HT-29 (cell line): ENCODE measurements around the gene ARHGEF37. TPM values are rescaled to one million over a fixed set of nuclear protein-coding genes. Genes with fewer than 3 reads are reported as not detected.

ENCODE experiments used
- DNase-seq: peaks from one replicate; pipeline ENCODE4 v3.0.0-alpha.2; 2015; ENCODE audit warnings: low spot score
- small RNA-seq: library from RNA; depleted of rRNA; stranded (forward); fragments of <200 nt; gene quantifications from one replicate; pipeline ENCODE3, GENCODE V24; 2014
- total RNA-seq: library from RNA; depleted of rRNA; stranded (reverse); fragments of >200 nt; shearing (Covaris generic); gene quantifications from 2 replicates; pipeline ENCODE4 v1.2.3, GENCODE V29; 2014; rRNA removed

The ARHGEF37 gene
- total RNA-seq, 1 experiment from 2014 or later, result 0.15 TPM

DNA sequence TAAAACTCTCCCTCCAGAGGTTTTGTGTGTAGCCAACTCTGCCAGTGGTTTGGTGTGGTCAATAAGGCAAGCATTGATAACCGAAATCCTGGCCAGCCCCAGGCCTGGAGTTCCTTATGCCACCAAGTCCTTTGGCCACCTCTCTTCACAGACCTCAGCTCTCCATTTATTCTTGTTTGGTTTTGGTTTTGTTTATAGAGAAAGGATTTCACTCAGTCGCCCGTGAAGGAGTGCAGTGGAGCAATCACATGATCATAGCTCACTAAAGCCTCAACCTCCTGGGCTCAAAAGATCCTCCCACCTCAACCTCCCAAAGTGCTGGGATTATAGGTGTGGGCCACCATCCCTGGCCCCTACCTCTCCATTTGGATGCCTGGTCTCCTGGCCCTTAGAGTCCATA, 93.4 kb downstream of the ARHGEF37 start:
- DNase-seq, result no peak

DNA sequence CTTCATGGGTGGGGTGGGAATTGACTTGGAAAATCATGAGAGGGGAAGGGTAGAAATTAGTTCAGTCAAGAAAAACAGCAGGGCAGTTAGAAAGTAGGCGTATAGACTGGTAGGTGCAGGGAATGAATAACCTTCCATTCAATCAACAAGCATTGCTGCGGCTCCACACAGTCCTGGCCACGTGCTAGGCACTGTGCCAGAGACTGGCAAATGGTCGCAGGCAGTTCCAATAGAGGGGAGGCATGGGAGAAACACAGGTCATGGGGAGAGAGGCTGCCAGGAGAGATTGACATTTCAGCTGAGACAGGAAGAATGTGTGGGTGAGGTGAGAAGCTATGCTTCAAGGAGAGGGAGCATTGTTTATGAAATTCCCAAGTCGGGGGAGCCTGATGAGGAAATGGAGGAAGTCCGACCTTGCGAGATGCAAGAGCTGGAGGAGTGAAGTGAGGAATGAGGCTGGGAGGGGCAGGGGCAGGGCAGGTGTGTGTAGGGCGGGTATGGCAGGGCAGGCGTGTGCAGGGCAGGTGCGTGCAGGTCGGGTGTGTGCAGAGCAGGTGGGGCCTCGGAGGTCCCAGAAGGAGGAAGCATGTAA, 94.4 kb downstream of the ARHGEF37 start:
- peak; percentile 66 for DNase-seq

DNA sequence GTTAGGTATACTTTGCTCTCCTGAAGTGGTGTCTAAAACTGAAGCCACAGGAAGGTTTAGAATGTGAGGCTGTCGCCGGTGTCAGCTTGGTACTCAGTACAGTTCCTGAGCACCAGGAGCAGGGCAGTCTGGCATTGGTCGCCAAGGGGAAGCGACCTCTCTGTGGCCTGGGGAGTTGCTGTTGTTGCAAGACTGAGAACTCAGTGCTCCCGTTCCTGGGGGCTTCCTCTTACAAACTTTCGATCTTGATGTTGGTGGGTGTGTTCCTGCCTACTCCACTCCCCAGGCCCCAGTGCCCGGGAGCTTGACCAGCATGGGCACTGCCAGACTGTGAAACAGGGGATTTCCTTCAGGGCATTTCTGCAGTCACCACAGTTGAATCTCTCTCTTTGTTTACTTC, 96.4 kb downstream of the ARHGEF37 start:
- DNase-seq, result no peak

DNA sequence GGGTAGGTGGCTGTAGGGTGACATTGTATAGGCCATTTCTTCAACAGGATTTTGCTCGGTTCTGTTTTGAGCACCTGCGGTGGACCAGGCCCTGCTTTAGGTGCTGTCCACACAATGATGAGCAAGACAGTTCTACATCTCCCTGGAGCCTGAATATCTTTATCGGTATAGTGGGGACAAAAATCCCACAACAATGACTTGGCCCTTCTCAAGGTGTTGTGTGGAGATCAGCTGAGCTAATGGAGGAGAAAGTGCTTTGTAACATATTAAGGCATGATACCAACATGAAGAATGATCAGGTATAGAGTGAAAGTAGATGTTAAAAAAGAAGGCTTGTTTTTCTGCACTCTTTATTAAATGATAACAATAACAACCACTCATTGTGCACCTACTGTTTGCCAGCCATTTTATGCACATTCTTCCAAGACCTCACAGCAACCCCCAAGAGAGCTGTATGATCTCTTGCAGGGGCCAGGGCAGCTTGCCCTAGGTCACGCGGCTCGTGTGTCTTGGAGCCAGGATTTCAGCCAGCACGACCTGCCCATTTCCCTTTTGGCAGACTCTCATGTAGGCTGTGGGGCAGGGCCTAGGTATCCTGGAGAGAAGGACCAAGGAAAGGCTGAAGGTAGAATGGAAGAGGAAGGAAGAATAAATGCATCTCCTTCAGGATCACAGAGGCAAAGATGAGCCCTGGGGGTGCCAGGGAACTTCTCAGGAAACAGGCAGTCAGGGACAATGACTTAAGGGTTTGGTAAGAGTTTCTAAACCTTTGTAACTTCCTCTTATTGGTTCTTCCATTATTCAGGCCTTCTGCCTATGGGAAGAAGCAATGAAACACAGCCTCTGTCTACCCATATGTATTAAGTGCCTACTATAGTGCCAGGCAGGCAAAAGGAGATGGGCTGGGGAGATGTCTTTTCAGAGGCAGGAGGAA, 98.8 kb downstream of the ARHGEF37 start:
- no peak for DNase-seq

DNA sequence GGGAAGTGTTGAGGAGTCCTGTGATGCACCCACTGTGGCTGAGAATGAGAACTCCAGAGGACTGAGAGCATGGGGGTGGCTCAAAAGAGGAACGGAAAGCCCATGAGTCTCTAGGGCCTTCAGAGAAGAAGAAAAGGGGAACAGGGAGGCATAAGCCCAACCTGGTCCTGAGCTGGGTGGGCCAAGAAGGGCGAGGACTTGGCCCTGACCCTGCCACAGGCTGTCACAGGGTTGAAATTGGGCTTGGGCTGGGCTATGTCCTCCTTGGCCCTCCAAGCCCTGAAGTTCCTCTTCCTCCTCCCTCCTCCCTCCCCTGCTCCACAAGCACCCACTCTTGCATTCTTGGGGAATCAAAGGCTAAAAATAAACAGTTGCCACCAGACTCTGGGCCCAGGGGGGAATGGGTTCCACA, 99.5 kb downstream of the ARHGEF37 start:
- DNase-seq, result no peak

DNA sequence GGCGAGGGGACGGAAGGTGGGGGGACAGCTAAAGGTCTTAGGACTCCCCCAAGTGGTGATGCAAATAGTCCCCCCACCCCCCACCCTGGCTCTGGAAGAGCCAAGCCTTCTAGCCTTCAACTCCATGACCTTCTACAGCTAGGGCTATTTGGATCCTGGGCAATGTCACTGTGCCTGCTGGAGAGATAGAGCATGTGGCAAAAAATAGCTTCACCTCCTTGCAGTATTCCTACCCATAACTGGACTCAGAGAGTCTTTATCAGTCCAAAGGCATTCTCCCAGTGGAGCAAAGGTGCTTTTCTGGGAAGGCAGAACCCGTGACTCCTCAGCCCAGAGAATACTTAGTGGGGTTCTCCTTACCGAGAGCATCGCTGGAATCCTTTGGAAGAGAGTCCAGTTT, 100.0 kb downstream of the ARHGEF37 start:
- DNase-seq, result no peak

DNA sequence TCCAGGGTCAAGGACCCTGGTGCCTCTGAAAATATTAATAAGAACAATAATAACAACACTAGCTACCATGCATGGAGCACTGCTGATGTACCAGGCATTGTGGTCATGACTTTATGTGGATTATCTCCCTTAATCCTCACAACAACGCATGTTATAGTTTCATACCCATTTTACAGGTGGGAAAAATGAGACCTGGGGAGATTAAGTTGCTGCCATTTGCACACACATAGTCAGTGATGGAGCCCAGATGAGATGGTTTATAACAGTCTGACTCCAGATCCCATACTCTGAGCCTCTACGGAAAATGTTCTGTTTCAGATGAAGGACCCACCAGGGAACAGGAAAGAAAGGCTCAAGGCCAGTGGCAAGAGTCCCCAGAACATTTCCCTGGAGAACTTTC, 100.6 kb downstream of the ARHGEF37 start:
- no peak for DNase-seq

DNA sequence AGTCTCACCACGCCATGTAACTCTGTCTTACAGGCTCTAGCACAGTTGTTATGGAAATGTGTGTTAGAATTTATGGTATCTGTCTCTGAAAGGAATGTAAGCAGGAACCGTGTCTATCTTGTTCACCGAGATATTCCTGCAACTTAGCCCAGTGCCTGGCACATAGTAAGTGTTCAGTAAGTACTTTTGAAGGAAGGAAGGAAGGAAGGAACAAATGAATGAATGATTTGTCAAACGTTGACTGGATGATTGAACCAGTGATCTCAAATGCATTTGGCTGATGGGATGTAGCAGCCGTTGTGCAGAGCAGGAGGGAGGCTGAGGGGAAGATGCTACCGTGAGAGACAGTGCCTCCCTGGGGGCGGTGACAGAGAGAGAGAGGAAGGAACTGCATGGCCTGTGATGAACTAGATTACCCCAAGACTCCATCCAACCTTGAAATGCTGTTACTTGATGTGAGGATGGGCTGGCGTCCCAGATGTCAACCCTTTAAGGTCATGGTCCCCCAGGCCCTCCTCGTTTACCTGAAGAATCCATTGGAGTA, 101.3 kb downstream of the ARHGEF37 start:
- DNase-seq, result no peak

DNA sequence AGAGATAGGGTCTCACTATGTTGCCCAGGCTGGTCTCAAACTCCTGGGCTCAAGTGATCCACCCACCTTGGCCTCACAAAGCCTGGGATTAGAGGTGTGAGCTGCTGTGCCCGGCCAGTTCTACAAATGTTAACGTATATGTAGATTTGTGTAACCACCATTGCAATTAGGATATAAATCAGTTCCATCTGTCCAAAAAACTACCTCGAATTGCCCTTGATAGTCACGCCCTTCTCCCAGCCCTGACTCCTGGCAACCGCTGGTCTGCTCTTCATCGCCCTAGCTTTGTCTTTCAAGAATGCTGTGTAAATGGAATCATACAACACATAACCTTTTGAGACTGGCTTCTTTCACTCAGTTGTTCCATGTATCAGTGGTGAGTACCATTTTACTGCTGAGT, 102.7 kb downstream of the ARHGEF37 start:
- no peak for DNase-seq

DNA sequence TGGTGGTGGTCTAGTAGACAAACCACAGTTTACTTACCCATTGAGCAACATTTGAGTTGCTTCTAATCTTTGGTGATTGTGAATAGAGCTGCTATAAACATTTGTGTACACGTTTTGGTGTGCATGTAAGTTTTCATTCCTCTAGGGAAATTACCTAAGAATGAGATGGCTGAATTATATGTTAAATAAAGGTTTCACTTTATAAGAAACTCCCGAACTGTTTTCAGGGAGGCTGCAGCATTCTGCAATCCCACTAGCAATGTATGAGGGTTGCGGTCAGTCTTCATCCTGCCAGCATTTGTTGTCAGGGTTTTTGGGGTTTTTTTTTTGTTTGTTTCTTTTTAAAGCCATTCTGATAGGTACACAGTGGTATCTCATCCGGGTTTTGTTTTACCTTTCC, 103.1 kb downstream of the ARHGEF37 start:
- no peak for DNase-seq

Small RNA genes within 50 kb of the gene (small RNA-seq; reads per million reads assigned to genes)
- not detected for gene RNU6-588P

Other genes starting within 250 kb of the ARHGEF37 start
- 10.7 and 14.2 TPM in 2 replicates for gene GRPEL2, start 236.0 kb upstream of the ARHGEF37 start, total RNA-seq
- gene PCYOX1L, start 223.5 kb upstream of the ARHGEF37 start, total RNA-seq, result 1.2 and 1.7 TPM in 2 replicates
- gene IL17B, start 202.2 kb upstream of the ARHGEF37 start, total RNA-seq, result not detected in 2 replicates
- gene CSNK1A1, start 30.1 kb upstream of the ARHGEF37 start, total RNA-seq, result 318 and 376 TPM in 2 replicates
- gene PPARGC1B, start 148.8 kb downstream of the ARHGEF37 start, total RNA-seq, result 2.3 and 2.6 TPM in 2 replicates